Fibroblast of skin of right biceps (primary cell): ENCODE results near the gene EIF2B2.
"Not testable (repeated sequence)": the region's sequence is repeated elsewhere in the genome, so short reads cannot be mapped to it uniquely, and the experiment has no call there.

Source experiments
- DNase-seq: peaks from one replicate; pipeline ENCODE4 v3.0.0-alpha.2; 2013

Gene EIF2B2

GRCh38 chr14:74974364-74975058 is 28.2 kb upstream of the EIF2B2 start:
- DNase-seq = no peak

GRCh38 chr14:74975059-74975810 is 27.5 kb upstream of the EIF2B2 start:
- no peak for DNase-seq

- no peak for DNase-seq
These were observed 26.2 kb upstream of the EIF2B2 start for GRCh38 chr14:74976264-74977113.

- no peak for DNase-seq
These were observed 25.4 kb upstream of the EIF2B2 start for GRCh38 chr14:74977164-74977900.

- DNase-seq = no peak
These were observed 24.8 kb upstream of the EIF2B2 start for GRCh38 chr14:74977901-74978385.

GRCh38 chr14:74978416-74978947 is 24.2 kb upstream of the EIF2B2 start:
- DNase-seq = no peak

GRCh38 chr14:74979029-74979428 is 23.7 kb upstream of the EIF2B2 start:
- DNase-seq = no peak

GRCh38 chr14:74979442-74980397 is 23.0 kb upstream of the EIF2B2 start:
- peak; percentile 33 for DNase-seq

GRCh38 chr14:74980398-74980730 is 22.4 kb upstream of the EIF2B2 start:
- DNase-seq = no peak

- DNase-seq = peak; percentile 68
These were observed 21.8 kb upstream of the EIF2B2 start for GRCh38 chr14:74980731-74981461.

- no peak for DNase-seq
These were observed 21.3 kb upstream of the EIF2B2 start for GRCh38 chr14:74981462-74981782.

GRCh38 chr14:74981833-74982232 is 20.9 kb upstream of the EIF2B2 start:
- DNase-seq = no peak

- DNase-seq = no peak
These were observed 20.1 kb upstream of the EIF2B2 start for GRCh38 chr14:74982661-74983060.

GRCh38 chr14:74983343-74983742 is 19.4 kb upstream of the EIF2B2 start:
- DNase-seq = no peak

- no peak for DNase-seq
These were observed 18.3 kb upstream of the EIF2B2 start for GRCh38 chr14:74984236-74985027.

- DNase-seq = no peak
These were observed 17.8 kb upstream of the EIF2B2 start for GRCh38 chr14:74985028-74985310.

GRCh38 chr14:74985806-74986205 is 16.9 kb upstream of the EIF2B2 start:
- no peak for DNase-seq

- DNase-seq = peak; percentile 54
These were observed 14.6 kb upstream of the EIF2B2 start for GRCh38 chr14:74988131-74988530.

GRCh38 chr14:74988993-74989392 is 13.7 kb upstream of the EIF2B2 start:
- no peak for DNase-seq

- not testable (repeated sequence) for DNase-seq
These were observed 8.5 kb upstream of the EIF2B2 start for GRCh38 chr14:74994182-74994581.
